ENCODE measurements around the gene MAP2K5. TPM values are rescaled to one million over a fixed set of nuclear protein-coding genes. Genes with fewer than 3 reads are reported as not detected.

Gene MAP2K5
- total and polyA plus RNA-seq, 8 donors: 1.8 to 94.6 (median 11.1) TPM

- intact Hi-C loops (cut with DNase I; ENCODE audit: low total_unique reads): no loop called here
- Histone ChIP-seq H3K4me3 (no peak overlapping the region), H3K4me1 (no peaks in the 10 kb centered on the region), H3K9me3 (no peaks in the 10 kb centered on the region), H3K27ac (no peak overlapping the region), H3K36me3 (peaks cover 12 to 52% (median 44%) of the 10 kb centered on the region in 4 donors), H3K27me3 (no peaks in the 10 kb centered on the region)
- DNase-seq: no peak
- 67 to 88% (median 84%) methylated on average over 3 of the region's 3 CpGs for WGBS, 5 donors
- TF ChIP-seq POLR2AphosphoS5 (IDR thresholded peaks at IDR 0.05): no peak
- no peak for TF ChIP-seq POLR2A (IDR thresholded peaks at IDR 0.05)
Measured at GRCh38 chr15:67587754-67588153, 45.3 kb downstream of the MAP2K5 start.

- 92 to 99% (median 96%) methylated on average over 3 of the region's 3 CpGs for WGBS, 5 donors
- Histone ChIP-seq H3K27ac (no peak overlapping the region), H3K4me3 (no peak overlapping the region), H3K4me1 (no peaks in the 10 kb centered on the region), H3K36me3 (peaks cover 19 to 66% (median 60%) of the 10 kb centered on the region in 4 donors), H3K9me3 (no peaks in the 10 kb centered on the region), H3K27me3 (no peaks in the 10 kb centered on the region)
- intact Hi-C loops (cut with DNase I; ENCODE audit: low total_unique reads): no loop called here
- DNase-seq: no peak
- TF ChIP-seq POLR2A (IDR thresholded peaks at IDR 0.05): no peak
- TF ChIP-seq, protein P1, sequence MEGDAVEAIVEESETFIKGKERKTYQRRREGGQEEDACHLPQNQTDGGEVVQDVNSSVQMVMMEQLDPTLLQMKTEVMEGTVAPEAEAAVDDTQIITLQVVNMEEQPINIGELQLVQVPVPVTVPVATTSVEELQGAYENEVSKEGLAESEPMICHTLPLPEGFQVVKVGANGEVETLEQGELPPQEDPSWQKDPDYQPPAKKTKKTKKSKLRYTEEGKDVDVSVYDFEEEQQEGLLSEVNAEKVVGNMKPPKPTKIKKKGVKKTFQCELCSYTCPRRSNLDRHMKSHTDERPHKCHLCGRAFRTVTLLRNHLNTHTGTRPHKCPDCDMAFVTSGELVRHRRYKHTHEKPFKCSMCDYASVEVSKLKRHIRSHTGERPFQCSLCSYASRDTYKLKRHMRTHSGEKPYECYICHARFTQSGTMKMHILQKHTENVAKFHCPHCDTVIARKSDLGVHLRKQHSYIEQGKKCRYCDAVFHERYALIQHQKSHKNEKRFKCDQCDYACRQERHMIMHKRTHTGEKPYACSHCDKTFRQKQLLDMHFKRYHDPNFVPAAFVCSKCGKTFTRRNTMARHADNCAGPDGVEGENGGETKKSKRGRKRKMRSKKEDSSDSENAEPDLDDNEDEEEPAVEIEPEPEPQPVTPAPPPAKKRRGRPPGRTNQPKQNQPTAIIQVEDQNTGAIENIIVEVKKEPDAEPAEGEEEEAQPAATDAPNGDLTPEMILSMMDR (IDR thresholded peaks at IDR 0.05): no peak
Measured at GRCh38 chr15:67590191-67590590, 47.7 kb downstream of the MAP2K5 start.

- H3K4me3 ChIP-seq: no peak overlapping the region
- no peaks in the 10 kb centered on the region for H3K4me1 ChIP-seq
- DNase-seq: no peak
- no peaks in the 10 kb centered on the region for H3K27me3 ChIP-seq
- H3K36me3 ChIP-seq: peaks cover 19 to 68% (median 60%) of the 10 kb centered on the region in 4 donors
- H3K9me3 ChIP-seq: no peaks in the 10 kb centered on the region
- intact Hi-C loops (cut with DNase I; ENCODE audit: low total_unique reads): no loop called here
- no peak overlapping the region for H3K27ac ChIP-seq
- TF ChIP-seq POLR2A (IDR thresholded peaks at IDR 0.05) (no peak), EP300 (IDR thresholded peaks at IDR 0.05) (no peak), POLR2AphosphoS5 (IDR thresholded peaks at IDR 0.05) (no peak)
- TF ChIP-seq, protein P1 (IDR thresholded peaks at IDR 0.05): no peak
Measured at GRCh38 chr15:67592245-67592644, 49.7 kb downstream of the MAP2K5 start.

DNA sequence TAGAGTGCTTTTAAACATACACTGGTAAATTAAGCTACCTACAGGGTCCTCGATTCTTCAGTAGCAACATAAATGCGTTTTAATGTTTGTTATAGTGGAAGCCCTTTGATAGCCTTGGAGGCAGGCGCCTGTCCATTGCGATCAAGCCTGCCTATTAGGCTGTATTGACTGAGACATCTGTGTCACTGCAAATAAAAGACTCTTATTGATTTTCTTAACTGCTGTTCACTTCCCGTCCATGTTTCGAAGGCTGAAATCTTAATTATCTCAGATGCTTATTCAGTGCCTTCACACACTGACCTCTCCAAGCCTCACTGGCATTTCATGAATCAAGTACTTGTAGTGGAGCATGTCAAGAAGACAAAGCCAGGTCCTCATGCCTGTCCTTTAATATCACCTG, 51.1 kb downstream of the MAP2K5 start:
- WGBS, 5 donors: 81 to 90% (median 85%) methylated on average over 6 of the region's 6 CpGs
- TF ChIP-seq POLR2A (IDR thresholded peaks at IDR 0.05): no peak
- TF ChIP-seq, protein P1 (IDR thresholded peaks at IDR 0.05): no peak
- TF ChIP-seq POLR2AphosphoS5 (IDR thresholded peaks at IDR 0.05): no peak
- no peak for TF ChIP-seq EP300 (IDR thresholded peaks at IDR 0.05)
- H3K4me1 ChIP-seq: no peaks in the 10 kb centered on the region

DNA sequence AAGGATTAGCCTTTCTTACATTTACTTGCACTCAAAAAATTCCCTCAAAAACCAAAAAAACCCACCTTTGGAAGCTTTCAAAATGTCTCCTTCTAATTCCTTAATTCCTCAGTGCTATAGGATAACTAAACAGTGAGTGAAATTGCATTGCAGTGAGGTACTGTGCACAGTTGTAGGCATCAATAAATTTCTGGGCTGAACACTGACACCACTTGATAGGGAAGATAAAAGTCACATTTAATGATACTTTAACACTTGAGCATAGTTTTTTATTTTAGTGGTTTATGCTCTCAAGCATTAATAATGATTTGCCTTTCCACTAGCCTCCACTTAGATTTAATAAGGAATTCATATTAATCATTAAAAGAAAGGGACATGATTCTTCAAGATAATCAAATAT, 52.3 kb downstream of the MAP2K5 start:
- Histone ChIP-seq H3K27me3 (no peaks in the 10 kb centered on the region), H3K9me3 (no peaks in the 10 kb centered on the region), H3K4me1 (no peaks in the 10 kb centered on the region), H3K4me3 (no peak overlapping the region), H3K36me3 (peaks cover 7 to 55% (median 44%) of the 10 kb centered on the region in 4 donors), H3K27ac (no peak overlapping the region)
- DNase-seq: no peak
- intact Hi-C loops (cut with DNase I; ENCODE audit: low total_unique reads): no loop called here
- TF ChIP-seq POLR2A (IDR thresholded peaks at IDR 0.05) (no peak), EP300 (IDR thresholded peaks at IDR 0.05) (no peak), POLR2AphosphoS5 (IDR thresholded peaks at IDR 0.05) (no peak)
- TF ChIP-seq, protein P1 (IDR thresholded peaks at IDR 0.05): no peak

More for the DNA sequence above, 51.1 kb downstream of the MAP2K5 start:
- peaks cover 7 to 59% (median 49%) of the 10 kb centered on the region in 4 donors for H3K36me3 ChIP-seq
- H3K27ac ChIP-seq: no peak overlapping the region
- no peak for DNase-seq
- no peaks in the 10 kb centered on the region for H3K9me3 ChIP-seq
- H3K4me3 ChIP-seq: no peak overlapping the region
- H3K27me3 ChIP-seq: no peaks in the 10 kb centered on the region
- intact Hi-C loops (cut with DNase I; ENCODE audit: low total_unique reads): no loop called here
